Sigmoid colon (tissue), 7 donors: ENCODE results near the gene MESD. TPM values are rescaled to one million over a fixed set of nuclear protein-coding genes. Genes with fewer than 3 reads are reported as not detected.
A peak's percentile ranks its signal among the peaks of the same experiment; 100 is the strongest.

ENCODE experiments used
- DNase-seq: peaks from one replicate; pipeline ENCODE4 v3.0.0-alpha.2; 2019
- H3K27ac ChIP-seq, 4 donors: fragments of 200-600 bp; sonication (generic); one replicate each; pipeline ENCODE4 v1.5.1; 2016 to 2019; ENCODE audit warnings: mild to moderate bottlenecking in 1 of 4
- H3K27me3 ChIP-seq, 3 donors: fragments of 200-600 bp; sonication (generic); one replicate each; pipeline ENCODE4 v1.5.1; 2019; ENCODE audit warnings: mild to moderate bottlenecking in 1 of 3
- H3K36me3 ChIP-seq, 4 donors: fragments of 200-600 bp; sonication (generic); one replicate each; pipeline ENCODE4 v1.5.1; 2016 to 2019
- H3K4me1 ChIP-seq, 4 donors: fragments of 200-600 bp; sonication (generic); one replicate each; pipeline ENCODE4 v1.5.1; 2017 to 2019
- H3K4me3 ChIP-seq, 4 donors: fragments of 200-600 bp; sonication (generic); one replicate each; pipeline ENCODE4 v1.5.1; 2017 to 2019; ENCODE audit warnings: mild to moderate bottlenecking in 2 of 4, moderate library complexity in 1 of 4
- H3K9me3 ChIP-seq, 4 donors: fragments of 200-600 bp in 3 of 4; sonication (generic) in 3 of 4; one replicate each; pipeline versions ENCODE4 v1.5.1 to v1.6.1; 2013 to 2019
- EP300 ChIP-seq, 4 donors: sonication (generic); formaldehyde crosslinking; IDR thresholded peaks; one replicate each; pipeline ENCODE4 v1.6.1; 2017; ENCODE audit warnings: antibody characterized with exemption in 4 of 4
- POLR2A ChIP-seq, 2 donors: fragments of 450-650 bp; IDR thresholded peaks; one replicate each; pipeline ENCODE4 v1.6.1; 2016; ENCODE audit warnings: antibody characterized with exemption in 2 of 2, mild to moderate bottlenecking in 2 of 2, moderate library complexity in 2 of 2
- POLR2AphosphoS5 ChIP-seq, 4 donors: sonication (generic); formaldehyde crosslinking; IDR thresholded peaks; one replicate each; pipeline ENCODE4 v1.6.1; 2017; ENCODE audit warnings: antibody characterized with exemption in 4 of 4
- WGBS, 2 donors: extraction: QIAGEN DNeasy Blood & Tissue Kit; methylation state at CpG; one replicate each; pipeline ENCODE4 v1.1.7; 2013; 5-methylcytosine and 5-hydroxymethylcytosine counted together
- intact Hi-C: fragments of 100-400 bp; cut with DNase I; formaldehyde crosslinking; loops from one replicate; pipeline ENCODE4 v1.15.1; 2023
- polyA plus RNA-seq, 3 donors: library from polyadenylated mRNA; stranded (reverse); fragments of 200-250 nt; gene quantifications; one replicate each; pipeline ENCODE4 v1.2.3, GENCODE V29; 2013
- total RNA-seq, 4 donors: library from RNA; depleted of rRNA; stranded (reverse); fragments of >200 nt; gene quantifications; one replicate each; pipeline ENCODE4 v1.1.0, GENCODE V29; 2016
- TF ChIP-seq, protein P1 (sequence below), 4 experiments: fragments of 450-650 bp in 3 of 4; fragments of 200-600 bp in 1 of 4; IDR thresholded peaks; one replicate each; pipeline ENCODE4 v1.5.1; 2016 to 2019; ENCODE audit warnings: antibody characterized with exemption in 4 of 4, mild to moderate bottlenecking in 3 of 4, moderate library complexity in 2 of 4
- donor health status: healthy with polysubstance abuse.
- donor health status: Bipolar disorder and iron deficiency.
- donor health status: healthy.

MESD gene
- total and polyA plus RNA-seq, 7 donors, result 5.4 to 20.8 (median 14.6) TPM

DNA sequence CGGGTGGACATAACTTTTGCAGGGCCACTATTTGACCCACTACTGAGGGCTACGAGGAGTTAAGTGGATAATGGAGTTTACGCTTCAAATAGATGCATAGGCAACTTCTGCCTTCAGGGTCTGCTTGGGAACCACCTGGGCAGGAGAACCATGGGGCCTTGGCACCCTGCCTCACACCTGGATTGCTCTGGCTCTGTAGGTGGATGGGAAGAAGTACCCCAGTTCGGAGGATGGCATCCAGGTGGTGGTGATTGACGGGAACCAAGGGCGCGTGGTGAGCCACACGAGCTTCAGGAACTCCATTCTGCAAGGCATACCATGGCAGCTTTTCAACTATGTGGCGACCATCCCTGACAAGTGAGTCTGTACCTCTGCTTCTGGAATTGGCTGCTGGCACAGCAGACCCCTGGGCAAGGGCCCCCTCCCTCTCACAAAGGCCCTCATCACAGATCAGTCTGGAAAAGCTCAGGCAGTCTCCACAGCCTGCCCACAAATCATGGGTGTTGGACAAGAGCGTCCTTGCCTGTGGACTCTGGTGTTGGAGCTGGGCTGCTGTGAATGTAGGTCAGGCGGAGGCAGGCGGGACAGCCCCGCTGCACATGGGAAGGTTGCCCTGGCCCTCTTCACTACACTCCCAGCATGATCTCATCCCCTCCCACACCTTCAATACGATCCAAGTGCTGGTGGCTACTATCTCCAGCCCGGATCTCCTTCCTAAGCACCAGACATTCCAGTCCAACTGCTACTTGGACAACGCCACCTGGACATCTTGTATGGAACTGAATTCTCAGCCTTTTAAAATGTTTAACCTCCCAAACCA is 46.7 kb downstream of the MESD start:
- 93 to 94% methylated on average over 16 of the region's 16 CpGs for WGBS, 2 donors
- Histone ChIP-seq H3K36me3 (peaks cover 0 to 27% (median 14%) of the 10 kb centered on the region in 4 donors), H3K9me3 (no peaks in the 10 kb centered on the region), H3K27ac (peak overlapping the region in 2 of 4 donors; percentile 21 to 61), H3K4me1 (peaks cover 0 to 33% (median 29%) of the 10 kb centered on the region in 4 donors), H3K27me3 (no peaks in the 10 kb centered on the region), H3K4me3 (no peak overlapping the region)
- TF ChIP-seq POLR2AphosphoS5 (IDR thresholded peaks at IDR 0.05) (peak in 3 of 4 donors; percentile 15 to 76 (median 43)), EP300 (IDR thresholded peaks at IDR 0.05) (peak in 1 of 4 donors; percentile 17), POLR2A (IDR thresholded peaks at IDR 0.05) (no peak)
- TF ChIP-seq, protein P1, sequence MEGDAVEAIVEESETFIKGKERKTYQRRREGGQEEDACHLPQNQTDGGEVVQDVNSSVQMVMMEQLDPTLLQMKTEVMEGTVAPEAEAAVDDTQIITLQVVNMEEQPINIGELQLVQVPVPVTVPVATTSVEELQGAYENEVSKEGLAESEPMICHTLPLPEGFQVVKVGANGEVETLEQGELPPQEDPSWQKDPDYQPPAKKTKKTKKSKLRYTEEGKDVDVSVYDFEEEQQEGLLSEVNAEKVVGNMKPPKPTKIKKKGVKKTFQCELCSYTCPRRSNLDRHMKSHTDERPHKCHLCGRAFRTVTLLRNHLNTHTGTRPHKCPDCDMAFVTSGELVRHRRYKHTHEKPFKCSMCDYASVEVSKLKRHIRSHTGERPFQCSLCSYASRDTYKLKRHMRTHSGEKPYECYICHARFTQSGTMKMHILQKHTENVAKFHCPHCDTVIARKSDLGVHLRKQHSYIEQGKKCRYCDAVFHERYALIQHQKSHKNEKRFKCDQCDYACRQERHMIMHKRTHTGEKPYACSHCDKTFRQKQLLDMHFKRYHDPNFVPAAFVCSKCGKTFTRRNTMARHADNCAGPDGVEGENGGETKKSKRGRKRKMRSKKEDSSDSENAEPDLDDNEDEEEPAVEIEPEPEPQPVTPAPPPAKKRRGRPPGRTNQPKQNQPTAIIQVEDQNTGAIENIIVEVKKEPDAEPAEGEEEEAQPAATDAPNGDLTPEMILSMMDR (IDR thresholded peaks at IDR 0.05), result peak in 1 of 4 experiments; percentile 11
- intact Hi-C loops, result no loop called here
- peak; percentile 80 for DNase-seq

DNA sequence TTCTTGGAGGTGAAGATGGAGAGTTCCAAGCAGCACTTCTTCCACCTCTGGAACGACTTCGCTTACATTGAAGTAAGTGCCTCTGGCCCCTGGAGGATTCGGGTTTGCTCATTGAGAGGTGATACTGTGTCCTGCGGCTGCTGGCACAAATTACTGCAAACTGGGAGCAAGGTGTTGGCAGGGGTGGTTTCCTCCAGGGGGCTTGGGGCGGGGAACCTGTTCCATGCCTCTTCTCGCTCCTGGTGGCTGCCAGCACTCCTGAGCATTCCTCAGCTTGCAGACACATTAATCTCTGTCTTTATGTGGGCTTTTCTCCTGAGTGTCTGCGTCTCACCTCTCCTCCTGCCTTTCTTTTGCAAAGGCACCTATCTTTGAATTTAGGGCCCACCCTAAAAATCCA is 47.4 kb downstream of the MESD start:
- DNase-seq, result no peak
- H3K27ac ChIP-seq, result peak overlapping the region in 2 of 4 donors; percentile 21 to 61
- peaks cover 0 to 20% (median 11%) of the 10 kb centered on the region in 4 donors for H3K36me3 ChIP-seq
- no peak overlapping the region for H3K4me3 ChIP-seq
- TF ChIP-seq POLR2A (IDR thresholded peaks at IDR 0.05) (no peak), EP300 (IDR thresholded peaks at IDR 0.05) (no peak), POLR2AphosphoS5 (IDR thresholded peaks at IDR 0.05) (no peak)
- TF ChIP-seq, protein P1 (IDR thresholded peaks at IDR 0.05), result no peak
- no peaks in the 10 kb centered on the region for H3K27me3 ChIP-seq
- H3K4me1 ChIP-seq, result peaks cover 0 to 35% (median 29%) of the 10 kb centered on the region in 4 donors
- no peaks in the 10 kb centered on the region for H3K9me3 ChIP-seq
- intact Hi-C loops, result no loop called here
- 81 to 83% methylated on average over 7 of the region's 7 CpGs for WGBS, 2 donors

DNA sequence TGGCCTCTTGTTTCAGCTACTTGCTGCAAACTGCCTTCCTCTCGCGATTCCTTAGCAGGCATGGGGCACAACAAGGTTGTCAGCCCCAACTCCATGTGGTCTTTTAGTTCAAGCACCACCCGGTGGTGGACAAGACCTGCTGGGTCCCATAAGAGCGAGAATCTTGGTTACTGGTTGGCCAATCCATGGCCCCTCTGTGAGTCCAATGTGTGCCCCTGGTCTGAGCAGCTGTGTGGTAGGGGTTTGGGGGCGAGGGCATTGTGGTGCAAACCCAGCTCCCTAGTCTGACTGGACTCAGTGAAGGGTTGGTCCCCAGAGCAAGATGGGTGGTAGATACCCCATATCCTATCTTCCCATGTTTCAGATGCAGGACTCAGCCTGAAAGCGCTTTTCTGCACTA is 48.8 kb downstream of the MESD start:
- TF ChIP-seq EP300 (IDR thresholded peaks at IDR 0.05) (no peak), POLR2A (IDR thresholded peaks at IDR 0.05) (no peak), POLR2AphosphoS5 (IDR thresholded peaks at IDR 0.05) (no peak)
- TF ChIP-seq, protein P1 (IDR thresholded peaks at IDR 0.05), result no peak
- intact Hi-C loops, result no loop called here
- H3K36me3 ChIP-seq, result peaks cover 0 to 7% (median 3%) of the 10 kb centered on the region in 4 donors

DNA sequence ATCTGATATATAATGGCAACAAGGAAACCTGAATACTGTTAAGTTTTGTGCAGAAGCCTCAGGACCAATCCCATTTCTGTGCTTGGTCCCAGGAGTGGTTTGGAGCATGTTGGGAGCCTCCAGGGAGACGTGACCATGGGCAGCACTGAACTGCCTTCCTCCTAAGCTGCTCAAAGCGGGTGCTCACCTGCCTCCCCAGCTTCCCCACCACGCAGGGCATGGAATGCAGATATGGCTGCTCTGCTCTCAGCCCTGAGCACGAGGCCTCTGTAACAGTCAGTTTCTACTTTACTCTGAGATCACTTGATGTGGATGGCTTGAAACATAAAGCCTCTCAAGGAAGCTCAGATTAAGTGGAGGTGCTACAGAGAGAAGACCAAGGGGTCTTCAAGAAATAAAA is 49.3 kb downstream of the MESD start:
- no peak for DNase-seq
- Histone ChIP-seq H3K4me3 (no peak overlapping the region), H3K4me1 (peaks cover 0 to 52% (median 46%) of the 10 kb centered on the region in 4 donors), H3K27me3 (no peaks in the 10 kb centered on the region), H3K36me3 (peaks cover 0 to 5% (median under 1%) of the 10 kb centered on the region in 4 donors), H3K27ac (peak overlapping the region in 3 of 4 donors; percentile 5 to 72 (median 57)), H3K9me3 (no peaks in the 10 kb centered on the region)
- no peak for TF ChIP-seq EP300 (IDR thresholded peaks at IDR 0.05)
- no peak for TF ChIP-seq POLR2AphosphoS5 (IDR thresholded peaks at IDR 0.05)
- TF ChIP-seq, protein P1 (IDR thresholded peaks at IDR 0.05), result no peak
- TF ChIP-seq POLR2A (IDR thresholded peaks at IDR 0.05), result no peak
- WGBS, 2 donors, result 96 to 97% methylated on average over 4 of the region's 4 CpGs
- intact Hi-C loops, result no loop called here

More for the DNA sequence above, 48.8 kb downstream of the MESD start:
- peaks cover 0 to 47% (median 42%) of the 10 kb centered on the region in 4 donors for H3K4me1 ChIP-seq
- no peaks in the 10 kb centered on the region for H3K9me3 ChIP-seq
- H3K27me3 ChIP-seq, result no peaks in the 10 kb centered on the region
- 95% methylated on average over 6 of the region's 6 CpGs for WGBS, 2 donors
- H3K4me3 ChIP-seq, result no peak overlapping the region
- DNase-seq, result no peak
- H3K27ac ChIP-seq, result peak overlapping the region in 3 of 4 donors; percentile 5 to 72 (median 57)
